GM12878 (cell line): ENCODE results near the gene C5AR1. TPM values are rescaled to one million over a fixed set of nuclear protein-coding genes. Genes with fewer than 3 reads are reported as not detected.

ENCODE experiments used
- ATAC-seq: fragments of 200-7000 bp; cut with Tn5 transposase; 3 replicates; pipeline ENCODE4 v1.9.1; 2020; ENCODE audit warnings: mild to moderate bottlenecking, moderate library complexity
- BruUV-seq: library from RNA; stranded (reverse); fragments of 400-500 nt; replicated peaks from 2 replicates; lab custom pipeline; 2021; lab: Mats Ljungman, UMichigan
- CTCF ChIA-PET: fragments of 300-600 bp; sonication (Branson Sonifier 250); formaldehyde crosslinking; extraction: SDS; loops from one replicate; lab custom pipeline; 2021; ENCODE audit warnings: inconsistent platforms; lab: Yijun Ruan, JAX
- POLR2A ChIA-PET: fragments of 350-600 bp; formaldehyde crosslinking; extraction: SDS; loops from one replicate; lab custom pipeline; 2021; ENCODE audit warnings: inconsistent platforms; lab: Charles Lee
- RAD21 ChIA-PET: fragments of 300-600 bp; sonication (Branson Sonifier 250); formaldehyde crosslinking; loops from one replicate; lab custom pipeline; 2023; ENCODE audit warnings: antibody characterized with exemption; ENCODE audit not compliant: unreplicated experiment; lab: Charles Lee
- SMC1A ChIA-PET: fragments of 300-600 bp; sonication (Branson Sonifier 250); formaldehyde crosslinking; loops from one replicate; lab custom pipeline; 2023; ENCODE audit not compliant: unreplicated experiment, uncharacterized antibody; lab: Charles Lee
- DNase-seq: peaks from one replicate; pipeline ENCODE4 v3.0.0-alpha.2; 2011; ENCODE audit warnings: low read depth, low spot score
- FAIRE-seq: peaks from 3 replicates; lab custom pipeline; 2011; peaks lifted over from hg19 to GRCh38; lab: Jason Lieb, UNC
- H2AFZ ChIP-seq: 2 replicates; pipeline ENCODE4 v1.6.0; 2011; ENCODE audit warnings: low read depth, low read length, control low read depth; ENCODE audit not compliant: control insufficient read depth
- H3K27ac ChIP-seq: 2 replicates; pipeline ENCODE4 v1.5.1; 2011; ENCODE audit warnings: control low read depth; ENCODE audit not compliant: control insufficient read depth, insufficient read depth
- H3K27me3 ChIP-seq, 2 experiments: replicated peaks in 1 of 2; 2 replicates each; pipeline versions ENCODE4 v1.6.0 to v1.6.1; 2011; ENCODE audit warnings: low read length in 1 of 2; ENCODE audit not compliant: control insufficient read depth in 2 of 2, insufficient read depth in 2 of 2
- H3K36me3 ChIP-seq, 2 experiments: 2 replicates each; pipeline ENCODE4 v1.5.1; 2011; ENCODE audit warnings: low read length in 1 of 2; ENCODE audit not compliant: control insufficient read depth in 2 of 2, insufficient read depth in 2 of 2
- H3K4me1 ChIP-seq: 2 replicates; pipeline ENCODE4 v1.6.1; 2011; ENCODE audit warnings: mild to moderate bottlenecking, low read length, moderate library complexity, mixed read lengths; ENCODE audit not compliant: control insufficient read depth, insufficient read depth
- H3K4me2 ChIP-seq: 2 replicates; pipeline ENCODE4 v1.6.0; 2011; ENCODE audit warnings: control low read depth; ENCODE audit not compliant: control insufficient read depth, insufficient read depth
- H3K4me3 ChIP-seq: fragments of 200-600 bp; sonication (generic); 2 replicates; pipeline ENCODE4 v1.5.1; 2016
- H3K79me2 ChIP-seq: 2 replicates; pipeline ENCODE4 v1.6.0; 2011; ENCODE audit warnings: low read length; ENCODE audit not compliant: control insufficient read depth, insufficient read depth
- H3K9ac ChIP-seq: 2 replicates; pipeline ENCODE4 v1.8.0; 2011; ENCODE audit warnings: low read length, control low read depth, mixed read lengths; ENCODE audit not compliant: control insufficient read depth, insufficient read depth
- H3K9me3 ChIP-seq: replicated peaks from 3 replicates; pipeline ENCODE4 v1.5.1; 2011; ENCODE audit warnings: mild to moderate bottlenecking, low read length; ENCODE audit not compliant: control insufficient read depth, insufficient read depth
- H4K20me1 ChIP-seq: 2 replicates; pipeline ENCODE4 v1.6.0; 2011; ENCODE audit not compliant: control insufficient read depth, insufficient read depth
- BHLHE40 ChIP-seq, 2 experiments: fragments of 450-650 bp in 1 of 2; IDR thresholded peaks; 2 replicates each; pipeline ENCODE4 v1.6.1; 2011 to 2017; ENCODE audit warnings: low read depth in 2 of 2, borderline replicate concordance in 1 of 2, improper control_type of control experiment in 1 of 2, low read length in 1 of 2, mild to moderate bottlenecking in 1 of 2
- CHD4 ChIP-seq: fragments of 200-600 bp; sonication (generic); IDR thresholded peaks from 2 replicates; pipeline ENCODE4 v1.6.1; 2016; ENCODE audit warnings: mild to moderate bottlenecking
- DPF2 ChIP-seq: fragments of 450-650 bp; IDR thresholded peaks from 2 replicates; pipeline ENCODE4 v1.6.1; 2017; ENCODE audit warnings: mild to moderate bottlenecking
- EZH2 ChIP-seq: IDR thresholded peaks from 2 replicates; pipeline ENCODE4 v1.6.1; 2012; ENCODE audit warnings: low read depth, mild to moderate bottlenecking, control low read depth, inconsistent platforms, low read length, borderline replicate concordance; ENCODE audit not compliant: control insufficient read depth
- JUNB ChIP-seq: IDR thresholded peaks from 2 replicates; pipeline ENCODE4 v1.6.1; 2016; ENCODE audit warnings: antibody characterized with exemption, mild to moderate bottlenecking
- NFYA ChIP-seq: IDR thresholded peaks from 2 replicates; pipeline ENCODE4 v1.6.1; 2011; ENCODE audit warnings: low read depth, mild to moderate bottlenecking, low read length, improper control_type of control experiment, borderline replicate concordance
- NFYB ChIP-seq: IDR thresholded peaks from 2 replicates; pipeline ENCODE4 v1.6.1; 2011; ENCODE audit warnings: low read depth, mild to moderate bottlenecking, low read length, improper control_type of control experiment, moderate library complexity; ENCODE audit not compliant: insufficient read depth
- SIX5 ChIP-seq: IDR thresholded peaks from 2 replicates; pipeline ENCODE4 v1.6.1; 2011; ENCODE audit warnings: mild to moderate bottlenecking, low read depth, low read length, moderate library complexity; ENCODE audit not compliant: severe bottlenecking
- SPI1 ChIP-seq: IDR thresholded peaks from 2 replicates; pipeline ENCODE4 v1.6.1; 2011; ENCODE audit warnings: low read depth, mild to moderate bottlenecking, low read length, moderate library complexity, borderline replicate concordance; ENCODE audit not compliant: insufficient read depth
- TBL1XR1 ChIP-seq: IDR thresholded peaks from 2 replicates; pipeline ENCODE4 v1.6.1; 2012; ENCODE audit warnings: low read depth, low read length, improper control_type of control experiment
- ZNF207 ChIP-seq: fragments of 450-650 bp; IDR thresholded peaks from 2 replicates; pipeline ENCODE4 v1.6.1; 2014; ENCODE audit warnings: antibody characterized with exemption, mild to moderate bottlenecking, borderline replicate concordance
- WGBS: methylation state at CpG from one replicate; pipeline ENCODE4 v1.1.6; 2016; ENCODE audit warnings: low lambda C conversion rate; ENCODE audit not compliant: insufficient replicate concordance, insufficient coverage; ENCODE audit errors: missing lambda C conversion rate; 5-methylcytosine and 5-hydroxymethylcytosine counted together
- in situ Hi-C: fragments of 300-500 bp; cut with MboI; formaldehyde crosslinking; loops from 9 replicates; pipeline ENCODE4 v1.14.3; 2018; ENCODE audit warnings: mixed read lengths
- intact Hi-C: fragments of 100-400 bp; cut with micrococcal nuclease; formaldehyde crosslinking; loops from one replicate; pipeline ENCODE4 v1.14.2; 2022; ENCODE audit not compliant: unreplicated experiment
- polyA plus RNA-seq, 11 experiments: library from polyadenylated mRNA; depleted of rRNA in 4 of 11; unstranded in 6 of 11; stranded (reverse) in 5 of 11; fragments of >200 nt; fragmentation: Nextera tagmentation in 4 of 11; fragmentation: Illumina TruSeq in 1 of 11; extraction: Ambion mirVana in 4 of 11; extraction: Trizol in 1 of 11; gene quantifications; 1 replicate in 1 of 11; 2 replicates in 10 of 11; pipeline versions ENCODE4 v1.2.1 to v1.2.3, GENCODE V29; 2011 to 2016; ENCODE audit warnings: inconsistent platforms in 2 of 11, missing spikeins in 2 of 11, low read depth in 1 of 11
- total RNA-seq, 4 experiments: library from RNA; depleted of rRNA in 3 of 4; stranded (reverse); fragments of >200 nt in 3 of 4; fragmentation: Illumina TruSeq in 1 of 4; extraction: Trizol in 1 of 4; gene quantifications; 2 replicates each; pipeline versions ENCODE4 v1.2.1 to v1.2.3, GENCODE V29; 2013 to 2021
- TF ChIP-seq, protein P1 (sequence below): IDR thresholded peaks from 2 replicates; pipeline ENCODE4 v1.6.1; 2012; ENCODE audit warnings: low read length, inconsistent platforms
- TF ChIP-seq, protein P2 (sequence below): IDR thresholded peaks from 2 replicates; pipeline ENCODE4 v1.6.1; 2011; ENCODE audit warnings: borderline replicate concordance, low read depth, mild to moderate bottlenecking, moderate library complexity, mixed read lengths, low read length; ENCODE audit not compliant: insufficient read depth; ENCODE audit errors: extremely low read length
- TF ChIP-seq, protein P3 (sequence below): fragments of 450-650 bp; IDR thresholded peaks from 2 replicates; pipeline ENCODE4 v1.6.1; 2017; ENCODE audit warnings: mild to moderate bottlenecking
- TF ChIP-seq, protein P4 (sequence below): fragments of 450-650 bp; IDR thresholded peaks from 2 replicates; pipeline ENCODE4 v1.6.1; 2017; ENCODE audit warnings: mild to moderate bottlenecking, moderate library complexity

C5AR1 gene
- total and polyA plus RNA-seq, 10 of the 15 experiments (the other 5 are each of a cell fraction or from before 2014, with no cell fraction given) = 0.04 to 1.5 (median 0.18) TPM

DNA sequence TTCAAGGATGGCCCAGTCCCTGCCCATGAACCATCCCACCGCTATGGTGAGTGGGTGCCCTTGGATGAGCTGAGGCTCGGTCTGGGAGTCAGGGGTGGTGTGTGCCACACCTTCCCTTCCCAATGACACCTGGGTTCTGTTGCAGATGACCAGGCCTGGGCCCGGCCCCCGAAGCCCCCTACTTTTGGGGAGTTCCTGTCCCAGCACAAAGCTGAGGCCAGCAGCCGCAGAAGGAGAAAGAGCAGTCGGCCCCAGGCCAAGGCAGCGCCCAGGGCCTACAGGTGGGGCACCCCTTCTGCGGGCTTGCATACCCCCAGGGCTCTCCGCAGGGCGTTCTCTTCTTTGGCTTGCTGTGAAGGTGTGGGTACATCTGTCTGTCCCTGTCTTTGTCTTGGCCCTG, 39.3 kb upstream of the C5AR1 start (continued):
- TF ChIP-seq BHLHE40 (IDR thresholded peaks at IDR 0.05; ENCODE audit: borderline replicate concordance in 1 of 2, low read depth in 2 of 2, low read length in 1 of 2) (no peak), DPF2 (no peak), ZNF207 (no peak), CHD4 (no peak), NFYB (no peak), NFYA (no peak), SIX5 (no peak), JUNB (no peak)
- TF ChIP-seq, protein P1, sequence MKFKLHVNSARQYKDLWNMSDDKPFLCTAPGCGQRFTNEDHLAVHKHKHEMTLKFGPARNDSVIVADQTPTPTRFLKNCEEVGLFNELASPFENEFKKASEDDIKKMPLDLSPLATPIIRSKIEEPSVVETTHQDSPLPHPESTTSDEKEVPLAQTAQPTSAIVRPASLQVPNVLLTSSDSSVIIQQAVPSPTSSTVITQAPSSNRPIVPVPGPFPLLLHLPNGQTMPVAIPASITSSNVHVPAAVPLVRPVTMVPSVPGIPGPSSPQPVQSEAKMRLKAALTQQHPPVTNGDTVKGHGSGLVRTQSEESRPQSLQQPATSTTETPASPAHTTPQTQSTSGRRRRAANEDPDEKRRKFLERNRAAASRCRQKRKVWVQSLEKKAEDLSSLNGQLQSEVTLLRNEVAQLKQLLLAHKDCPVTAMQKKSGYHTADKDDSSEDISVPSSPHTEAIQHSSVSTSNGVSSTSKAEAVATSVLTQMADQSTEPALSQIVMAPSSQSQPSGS = no peak
- TF ChIP-seq, protein P2, sequence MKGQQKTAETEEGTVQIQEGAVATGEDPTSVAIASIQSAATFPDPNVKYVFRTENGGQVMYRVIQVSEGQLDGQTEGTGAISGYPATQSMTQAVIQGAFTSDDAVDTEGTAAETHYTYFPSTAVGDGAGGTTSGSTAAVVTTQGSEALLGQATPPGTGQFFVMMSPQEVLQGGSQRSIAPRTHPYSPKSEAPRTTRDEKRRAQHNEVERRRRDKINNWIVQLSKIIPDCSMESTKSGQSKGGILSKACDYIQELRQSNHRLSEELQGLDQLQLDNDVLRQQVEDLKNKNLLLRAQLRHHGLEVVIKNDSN = no peak

DNA sequence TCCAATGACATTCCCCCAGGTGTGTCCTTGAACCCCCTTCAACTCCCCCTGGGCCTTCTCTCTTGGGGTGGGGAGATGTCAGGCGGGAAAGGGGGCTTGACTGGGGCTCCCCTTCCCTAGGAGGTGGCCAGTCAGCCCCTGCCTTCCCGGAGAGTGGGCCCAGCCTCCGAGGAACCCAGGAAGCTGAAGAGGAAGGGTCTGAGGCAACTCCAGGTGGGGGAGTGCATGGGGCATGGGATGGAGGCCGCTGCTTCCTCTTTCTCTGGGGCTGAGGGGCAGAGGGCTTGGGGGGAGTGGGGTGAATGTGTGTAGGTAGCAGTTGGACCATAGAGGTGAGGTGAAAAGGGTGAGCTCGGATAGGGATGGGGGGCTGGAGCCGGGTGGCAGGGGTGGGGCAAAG, 37.7 kb upstream of the C5AR1 start:
- SMC1A ChIA-PET = interaction anchor here (1.0 to 1.2 kb wide), 3 partner anchors 9 to 28 kb away, joined by 3 to 4 read pairs (median 4); no protein-coding TSS in a partner anchor
- no peak overlapping the region for H3K27ac ChIP-seq
- H3K36me3 ChIP-seq = peaks cover 0 to 1% of the 10 kb centered on the region in 2 experiments; a peak in 2 of 4 replicates
- H3K79me2 ChIP-seq = no peaks in the 10 kb centered on the region; the same call in 1 of the 2 replicates
- no peak for FAIRE-seq
- peaks cover 10% of the 10 kb centered on the region for H3K4me1 ChIP-seq
- POLR2A ChIA-PET = interaction anchor here (0.6 to 1.5 kb wide), 4 partner anchors 9 to 36 kb away, joined by 3 to 5 read pairs (median 4); partner anchors contain the start of gene CCDC9
- RAD21 ChIA-PET = no interaction called here
- no peak overlapping the region for H3K9ac ChIP-seq
- intact Hi-C loops (loop anchor here (2.0 kb wide), 1 partner anchor 15 kb away; the partner anchor contains the start of gene CCDC9), in situ Hi-C loops (no loop called here)
- no peaks in the 10 kb centered on the region for H3K9me3 ChIP-seq
- H2AFZ ChIP-seq = no peak overlapping the region
- DNase-seq = no peak
- BruUV-seq = no TSS peak
- WGBS = 92% methylated on average over 5 of the region's 6 CpGs
- H3K27me3 ChIP-seq = no peaks in the 10 kb centered on the region
- no peak overlapping the region for H3K4me2 ChIP-seq
- CTCF ChIA-PET = interaction anchor here (1.2 kb wide), 1 partner anchor 9 kb away, joined by 3 read pairs; no protein-coding TSS in a partner anchor
- H4K20me1 ChIP-seq = peaks cover 4% of the 10 kb centered on the region; the same call in 1 of the 2 replicates
- no peak for ATAC-seq
- H3K4me3 ChIP-seq = no peak overlapping the region
- TF ChIP-seq SPI1 (no peak), EZH2 (no peak), TBL1XR1 (no peak)
- TF ChIP-seq, protein P3, sequence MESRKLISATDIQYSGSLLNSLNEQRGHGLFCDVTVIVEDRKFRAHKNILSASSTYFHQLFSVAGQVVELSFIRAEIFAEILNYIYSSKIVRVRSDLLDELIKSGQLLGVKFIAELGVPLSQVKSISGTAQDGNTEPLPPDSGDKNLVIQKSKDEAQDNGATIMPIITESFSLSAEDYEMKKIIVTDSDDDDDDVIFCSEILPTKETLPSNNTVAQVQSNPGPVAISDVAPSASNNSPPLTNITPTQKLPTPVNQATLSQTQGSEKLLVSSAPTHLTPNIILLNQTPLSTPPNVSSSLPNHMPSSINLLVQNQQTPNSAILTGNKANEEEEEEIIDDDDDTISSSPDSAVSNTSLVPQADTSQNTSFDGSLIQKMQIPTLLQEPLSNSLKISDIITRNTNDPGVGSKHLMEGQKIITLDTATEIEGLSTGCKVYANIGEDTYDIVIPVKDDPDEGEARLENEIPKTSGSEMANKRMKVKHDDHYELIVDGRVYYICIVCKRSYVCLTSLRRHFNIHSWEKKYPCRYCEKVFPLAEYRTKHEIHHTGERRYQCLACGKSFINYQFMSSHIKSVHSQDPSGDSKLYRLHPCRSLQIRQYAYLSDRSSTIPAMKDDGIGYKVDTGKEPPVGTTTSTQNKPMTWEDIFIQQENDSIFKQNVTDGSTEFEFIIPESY = no peak
- TF ChIP-seq, protein P4, sequence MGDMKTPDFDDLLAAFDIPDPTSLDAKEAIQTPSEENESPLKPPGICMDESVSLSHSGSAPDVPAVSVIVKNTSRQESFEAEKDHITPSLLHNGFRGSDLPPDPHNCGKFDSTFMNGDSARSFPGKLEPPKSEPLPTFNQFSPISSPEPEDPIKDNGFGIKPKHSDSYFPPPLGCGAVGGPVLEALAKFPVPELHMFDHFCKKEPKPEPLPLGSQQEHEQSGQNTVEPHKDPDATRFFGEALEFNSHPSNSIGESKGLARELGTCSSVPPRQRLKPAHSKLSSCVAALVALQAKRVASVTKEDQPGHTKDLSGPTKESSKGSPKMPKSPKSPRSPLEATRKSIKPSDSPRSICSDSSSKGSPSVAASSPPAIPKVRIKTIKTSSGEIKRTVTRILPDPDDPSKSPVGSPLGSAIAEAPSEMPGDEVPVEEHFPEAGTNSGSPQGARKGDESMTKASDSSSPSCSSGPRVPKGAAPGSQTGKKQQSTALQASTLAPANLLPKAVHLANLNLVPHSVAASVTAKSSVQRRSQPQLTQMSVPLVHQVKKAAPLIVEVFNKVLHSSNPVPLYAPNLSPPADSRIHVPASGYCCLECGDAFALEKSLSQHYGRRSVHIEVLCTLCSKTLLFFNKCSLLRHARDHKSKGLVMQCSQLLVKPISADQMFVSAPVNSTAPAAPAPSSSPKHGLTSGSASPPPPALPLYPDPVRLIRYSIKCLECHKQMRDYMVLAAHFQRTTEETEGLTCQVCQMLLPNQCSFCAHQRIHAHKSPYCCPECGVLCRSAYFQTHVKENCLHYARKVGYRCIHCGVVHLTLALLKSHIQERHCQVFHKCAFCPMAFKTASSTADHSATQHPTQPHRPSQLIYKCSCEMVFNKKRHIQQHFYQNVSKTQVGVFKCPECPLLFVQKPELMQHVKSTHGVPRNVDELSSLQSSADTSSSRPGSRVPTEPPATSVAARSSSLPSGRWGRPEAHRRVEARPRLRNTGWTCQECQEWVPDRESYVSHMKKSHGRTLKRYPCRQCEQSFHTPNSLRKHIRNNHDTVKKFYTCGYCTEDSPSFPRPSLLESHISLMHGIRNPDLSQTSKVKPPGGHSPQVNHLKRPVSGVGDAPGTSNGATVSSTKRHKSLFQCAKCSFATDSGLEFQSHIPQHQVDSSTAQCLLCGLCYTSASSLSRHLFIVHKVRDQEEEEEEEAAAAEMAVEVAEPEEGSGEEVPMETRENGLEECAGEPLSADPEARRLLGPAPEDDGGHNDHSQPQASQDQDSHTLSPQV = no peak
